GOT3 (cell line): ENCODE measurements around the gene HMOX1.
"Not testable (repeated sequence)": the region's sequence is repeated elsewhere in the genome, so short reads cannot be mapped to it uniquely, and the experiment has no call there.

ENCODE experiments used
- DNase-seq: peaks from one replicate; lab custom pipeline; 2025; ENCODE audit warnings: mixed read lengths; lab: John Stamatoyannopoulos, UW

Gene HMOX1

DNA sequence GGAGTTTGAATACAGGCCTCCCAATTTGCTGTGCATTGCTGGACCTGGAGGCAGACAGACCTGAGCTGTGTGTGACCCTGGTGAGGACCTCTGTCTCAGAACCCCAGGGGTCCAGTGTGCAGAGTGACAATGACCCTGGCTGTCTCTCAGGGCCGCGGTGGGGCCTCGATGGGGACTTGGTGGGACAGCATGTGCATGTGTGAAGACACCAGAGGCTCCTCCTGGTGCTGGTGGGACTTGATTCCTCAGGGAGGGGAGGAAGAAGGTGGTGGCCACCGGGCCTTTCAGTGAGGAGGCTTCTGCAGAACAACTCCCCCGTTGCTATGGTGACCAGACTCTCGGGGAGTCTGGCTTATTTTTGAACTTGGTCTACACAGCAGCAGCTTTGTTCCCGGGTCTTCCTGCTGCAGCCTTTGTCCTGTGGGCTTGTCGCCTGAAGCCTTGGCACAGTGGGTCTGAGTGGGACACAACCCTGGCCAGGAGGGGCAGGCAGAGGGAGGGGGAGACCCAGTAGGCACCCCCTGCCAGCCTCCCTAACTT, 54.4 kb downstream of the HMOX1 start:
- no peak for DNase-seq

DNA sequence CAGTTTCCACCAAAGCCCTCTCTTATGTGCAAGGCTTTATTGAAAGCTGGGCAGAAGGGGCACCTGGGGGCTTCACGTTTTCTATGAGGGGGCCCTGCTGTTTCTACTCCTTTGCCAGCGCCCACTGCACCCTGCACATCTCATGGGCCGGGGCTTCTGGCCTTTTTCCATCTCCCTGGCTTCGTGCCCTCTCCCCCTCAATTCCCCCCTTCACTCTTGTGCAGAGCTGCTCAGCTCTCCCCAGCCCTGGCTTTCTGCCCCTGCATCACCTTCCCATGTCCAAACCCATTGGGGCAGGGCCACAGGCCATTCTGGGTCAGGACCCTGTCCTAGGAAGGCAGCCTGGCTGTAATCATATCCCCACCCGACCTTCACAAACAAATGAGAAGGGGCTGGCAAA, 55.5 kb downstream of the HMOX1 start:
- no peak for DNase-seq

DNA sequence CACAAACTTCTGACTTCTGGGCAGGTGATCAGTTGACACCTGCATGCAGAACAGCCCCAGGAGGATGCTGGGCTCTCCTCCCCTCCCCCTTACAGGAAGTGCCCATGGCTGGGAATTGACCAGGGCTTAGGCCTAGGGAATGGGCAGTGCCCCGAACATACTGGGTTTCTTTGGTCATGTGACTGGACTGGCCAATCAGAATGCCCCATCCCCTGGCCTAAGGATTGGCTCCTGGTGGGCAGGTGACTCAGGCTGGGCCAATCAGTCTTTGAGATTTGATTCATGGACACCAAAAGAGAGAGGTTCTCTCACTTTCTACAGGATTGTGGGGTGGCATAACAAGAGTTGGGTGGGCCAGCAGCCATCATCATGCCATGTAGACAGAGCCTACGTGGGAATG, 56.2 kb downstream of the HMOX1 start:
- no peak for DNase-seq

DNA sequence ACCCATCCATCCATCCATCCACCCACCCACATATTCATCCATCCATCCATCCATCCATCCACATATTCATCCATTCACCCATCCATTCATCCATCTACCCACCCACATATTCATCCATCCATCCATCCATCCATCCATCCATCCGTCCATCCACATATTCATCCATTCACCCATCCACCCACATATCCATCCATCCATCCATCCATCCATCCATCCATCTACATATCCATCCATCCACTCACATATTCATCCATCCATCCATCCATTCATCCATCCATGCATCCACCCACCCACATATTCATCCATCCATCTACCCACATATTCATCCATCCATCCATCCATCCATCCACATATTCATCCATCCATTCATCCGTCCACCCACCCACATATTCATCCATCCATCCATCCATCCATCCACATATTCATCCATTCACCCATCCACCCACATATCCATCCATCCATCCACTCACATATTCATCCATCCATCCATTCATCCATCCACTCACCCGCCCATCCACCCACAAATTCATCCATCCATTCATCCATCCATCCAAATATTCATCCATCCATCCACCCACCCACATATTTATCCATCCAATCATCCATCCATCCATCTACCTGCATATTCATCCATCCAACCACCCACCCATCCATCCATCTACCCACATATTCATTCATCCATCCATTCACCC, 57.9 kb downstream of the HMOX1 start:
- not testable (repeated sequence) for DNase-seq

DNA sequence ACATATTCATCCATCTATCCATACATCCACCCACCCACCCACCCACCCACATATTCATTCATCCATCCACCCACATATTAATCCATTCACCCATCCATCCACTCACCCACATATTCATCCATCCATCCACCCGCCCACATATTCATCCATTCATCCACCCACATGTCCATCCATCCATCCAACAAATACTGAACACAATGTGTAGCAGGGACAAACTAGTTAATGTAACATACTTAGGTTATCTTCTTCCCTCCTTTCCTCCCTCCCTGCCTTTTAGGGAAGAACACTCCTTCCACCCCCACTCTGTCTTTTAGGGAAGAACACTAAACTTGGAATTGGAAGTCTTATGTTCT, 58.4 kb downstream of the HMOX1 start:
- DNase-seq: no peak

DNA sequence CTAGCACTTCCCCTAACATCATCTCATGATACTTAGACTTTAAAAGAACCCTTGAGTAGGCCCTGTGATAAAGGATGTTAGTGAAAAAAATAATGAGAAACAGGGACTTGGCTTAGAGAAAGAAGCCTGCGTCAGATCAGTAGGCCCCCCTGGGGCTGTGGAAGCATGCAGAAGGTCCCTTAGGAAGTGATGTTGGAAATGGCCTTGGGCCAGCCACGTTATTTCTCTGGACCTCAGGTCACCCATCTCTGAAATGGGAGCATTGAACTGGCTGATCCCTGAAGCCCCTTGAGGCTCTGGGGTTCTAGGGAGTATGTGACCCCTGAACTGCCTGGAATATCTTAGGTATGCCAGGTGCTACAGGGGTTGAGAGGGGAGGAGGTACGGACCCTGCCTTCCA, 59.2 kb downstream of the HMOX1 start:
- no peak for DNase-seq

DNA sequence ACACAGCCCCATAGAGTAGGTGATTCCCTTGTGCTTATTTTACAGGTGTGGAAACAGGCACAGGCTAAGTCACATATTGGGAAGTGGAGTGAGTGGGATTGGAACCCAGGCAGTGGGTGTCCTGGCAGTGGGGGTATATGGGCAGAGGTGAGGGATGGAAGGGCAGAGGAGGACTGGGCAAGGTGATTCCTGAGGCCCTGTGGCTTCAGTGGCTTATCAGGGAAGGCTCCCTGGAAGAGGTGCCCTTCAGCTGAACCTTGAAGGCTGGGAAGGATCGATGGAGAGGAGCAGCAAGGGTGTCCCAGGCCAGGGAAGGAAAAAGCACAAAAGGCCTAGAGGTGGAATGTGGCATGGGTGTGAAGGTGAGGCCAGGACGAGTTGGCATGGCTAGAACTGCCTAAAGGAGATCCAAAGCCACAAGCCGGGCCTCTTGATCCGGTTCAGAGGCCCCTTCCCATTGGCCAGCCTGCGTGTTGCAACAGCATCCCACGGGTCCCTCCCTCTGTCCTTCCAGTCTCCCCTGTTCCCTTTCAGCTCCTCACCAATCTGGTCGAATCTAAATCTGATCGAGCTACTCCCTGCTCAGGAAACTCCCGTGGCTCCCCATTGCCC, 60.7 kb downstream of the HMOX1 start:
- DNase-seq: no peak

DNA sequence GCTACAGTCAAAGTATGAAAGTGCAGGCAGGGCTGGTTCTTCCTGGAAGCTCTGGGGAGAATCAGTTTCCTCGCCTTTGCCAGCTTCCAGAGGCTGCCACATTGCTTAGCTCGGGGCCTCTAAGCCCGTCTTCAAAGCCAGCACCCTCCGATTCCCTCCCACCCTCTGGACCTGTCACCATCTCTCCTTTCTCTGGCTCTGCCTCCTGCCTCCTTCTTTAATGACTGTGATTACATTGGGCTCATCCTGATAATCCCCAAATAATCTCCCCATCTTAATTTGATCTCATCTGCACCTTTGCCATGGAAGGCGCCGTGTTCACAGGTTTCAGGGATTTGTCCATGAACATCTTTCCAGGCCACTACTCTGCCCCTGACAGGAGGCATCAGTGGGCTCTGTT, 61.6 kb downstream of the HMOX1 start:
- DNase-seq: no peak

DNA sequence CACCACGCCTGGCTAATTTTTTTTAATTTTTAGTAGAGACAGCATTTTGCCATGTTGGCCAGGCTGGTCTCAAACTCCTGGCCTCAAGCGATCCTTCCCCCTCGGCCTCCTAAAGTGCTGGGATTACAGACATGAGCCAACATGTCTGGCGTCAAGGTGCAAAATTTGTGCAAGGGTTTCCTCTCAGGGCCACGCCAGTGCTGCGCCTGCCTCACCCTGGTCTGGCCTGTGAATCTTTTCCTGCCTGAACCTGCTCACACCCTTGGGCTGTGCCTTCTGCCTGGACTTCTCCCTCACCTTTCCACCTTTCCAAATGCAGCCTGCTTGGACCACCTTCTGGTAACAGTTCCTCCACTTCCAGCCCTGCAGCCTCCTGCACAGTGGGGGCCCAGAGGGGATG, 62.4 kb downstream of the HMOX1 start:
- DNase-seq: no peak
